GM18526 (cell line): ENCODE results near the gene MYO1C.

ENCODE experiments used
- POLR2A ChIP-seq: IDR thresholded peaks from 3 replicates; pipeline ENCODE4 v1.6.1; 2011; ENCODE audit not compliant: insufficient read length; ENCODE audit errors: extremely low read depth

MYO1C gene

GRCh38 chr17:1462164-1463112 is 30.0 kb downstream of the MYO1C start:
- no peak for TF ChIP-seq POLR2A

DNA sequence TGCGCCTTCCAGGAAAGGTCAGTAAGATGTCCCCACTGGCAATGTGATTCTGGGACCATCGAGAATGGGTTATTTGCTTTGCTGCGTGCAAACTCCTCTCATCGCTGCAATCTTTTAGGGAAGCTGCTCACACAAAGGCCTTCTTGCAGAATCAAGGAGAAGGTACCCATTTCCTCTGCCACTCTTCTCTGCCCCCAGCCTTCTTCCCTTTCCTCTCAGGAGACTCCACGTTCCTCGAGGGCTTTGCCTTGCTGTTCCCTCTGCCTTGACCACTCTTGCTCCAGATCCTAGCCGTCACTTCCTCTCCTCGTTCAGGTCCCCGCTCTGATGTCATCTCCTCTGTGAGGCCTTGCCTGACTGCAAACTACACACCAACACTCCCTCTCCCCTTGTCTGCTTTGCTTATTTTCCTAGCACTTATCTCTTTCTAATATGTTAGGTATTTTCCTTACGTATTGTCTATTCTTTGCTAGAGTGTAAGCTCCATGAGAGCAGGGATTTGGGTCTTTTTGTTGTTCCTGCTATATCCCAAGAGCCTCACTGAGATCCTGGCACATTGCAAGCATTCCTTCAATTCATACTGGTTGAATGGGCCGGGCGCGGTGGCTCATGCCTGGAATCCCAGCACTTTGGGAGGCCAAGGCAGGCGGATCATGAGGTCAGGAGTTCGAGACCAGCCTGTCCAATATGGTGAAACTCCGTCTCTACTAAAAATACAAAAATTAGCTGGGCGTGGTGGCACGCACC is 31.1 kb downstream of the MYO1C start:
- TF ChIP-seq POLR2A, result no peak

DNA sequence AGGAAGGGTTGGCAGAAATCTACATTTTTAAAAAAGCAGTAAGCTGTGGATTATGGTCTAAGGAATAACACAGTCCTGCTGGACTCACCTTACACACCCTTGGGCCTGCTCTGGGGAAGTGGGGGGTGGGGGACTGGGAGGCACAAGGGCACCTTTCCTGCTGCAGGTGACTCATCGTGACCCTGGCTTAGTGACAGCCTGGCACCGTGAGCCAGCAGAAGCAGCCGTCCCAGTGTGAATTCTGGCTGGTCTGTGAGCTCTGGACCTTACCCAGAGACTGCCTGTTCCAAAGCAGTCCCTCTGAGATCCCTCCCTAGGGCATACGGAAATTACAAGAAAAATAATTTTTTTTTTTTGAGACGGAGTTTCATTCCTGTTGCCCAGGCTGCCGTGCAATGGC is 32.3 kb downstream of the MYO1C start:
- TF ChIP-seq POLR2A, result no peak

DNA sequence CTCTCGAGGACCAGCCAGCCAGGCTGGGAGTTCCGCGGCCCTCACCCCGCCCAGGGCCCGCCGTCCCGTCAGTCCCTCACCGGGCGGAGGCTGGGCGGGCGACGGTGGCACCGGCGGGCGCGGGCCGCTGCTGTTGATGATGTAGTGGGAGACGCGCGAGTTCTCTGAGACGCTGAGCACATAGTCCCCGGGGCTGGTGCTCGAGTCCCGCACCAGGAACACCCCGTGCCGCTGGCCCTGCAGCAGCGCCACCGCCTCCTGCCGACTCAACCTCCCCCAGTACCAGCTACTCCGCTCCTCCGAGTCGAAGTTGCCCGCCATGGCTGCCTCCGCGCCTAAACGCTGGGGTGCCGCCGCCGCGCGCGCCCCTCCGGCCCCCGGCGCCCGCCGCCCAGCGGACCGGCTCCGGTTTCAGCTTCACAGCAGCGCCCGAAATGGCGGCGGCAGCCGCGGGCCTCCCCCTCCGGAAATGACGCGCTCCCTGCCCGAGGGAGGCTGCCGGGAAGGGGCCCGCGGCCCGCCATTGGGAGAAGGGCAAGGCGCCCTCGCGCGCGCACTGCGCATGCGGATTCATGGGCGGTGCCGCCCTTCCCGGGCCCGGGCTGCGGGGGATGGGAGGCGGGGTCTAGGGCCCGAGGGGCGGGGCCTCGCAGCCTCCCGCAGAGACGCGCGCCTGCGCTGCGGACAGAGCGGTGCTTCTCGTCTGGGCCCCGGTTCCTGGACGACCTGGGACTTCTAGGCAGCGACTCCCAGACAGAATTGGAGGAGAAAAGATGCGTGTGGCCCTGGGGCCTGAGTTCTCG is 36.5 kb downstream of the MYO1C start, which contains the start of gene CRK:
Gene CRK, minus strand, starts transcription at position 436 of the 803 bp plus-strand sequence. Its CDS starts 115 bp downstream, at position 321.
- TF ChIP-seq POLR2A, result peak; percentile 88

DNA sequence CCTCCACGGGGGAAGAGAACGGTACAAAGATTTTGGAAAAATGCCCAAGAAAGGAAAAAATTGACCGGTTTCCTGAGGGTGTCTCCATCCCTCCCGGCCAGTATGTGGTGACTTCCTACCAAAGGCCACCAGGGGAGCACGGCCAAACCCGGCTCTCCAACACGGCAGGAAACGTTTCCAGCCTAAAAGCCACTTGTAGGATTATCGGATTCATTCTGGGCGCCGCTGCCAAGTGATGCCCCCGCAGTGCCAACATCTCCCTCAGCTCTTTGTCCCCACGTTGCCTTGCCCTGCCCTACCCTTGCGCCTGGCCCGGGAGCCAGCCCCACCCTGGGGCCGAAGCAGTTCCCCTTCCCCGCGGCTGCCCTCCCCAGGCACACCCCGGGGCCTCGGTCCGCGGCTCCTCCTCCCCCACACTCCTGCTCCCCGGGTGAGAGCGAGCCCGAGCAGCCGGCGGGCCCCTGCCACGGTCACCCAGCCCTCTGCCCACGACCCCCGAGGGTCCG is 37.1 kb downstream of the MYO1C start:
- no peak for TF ChIP-seq POLR2A

DNA sequence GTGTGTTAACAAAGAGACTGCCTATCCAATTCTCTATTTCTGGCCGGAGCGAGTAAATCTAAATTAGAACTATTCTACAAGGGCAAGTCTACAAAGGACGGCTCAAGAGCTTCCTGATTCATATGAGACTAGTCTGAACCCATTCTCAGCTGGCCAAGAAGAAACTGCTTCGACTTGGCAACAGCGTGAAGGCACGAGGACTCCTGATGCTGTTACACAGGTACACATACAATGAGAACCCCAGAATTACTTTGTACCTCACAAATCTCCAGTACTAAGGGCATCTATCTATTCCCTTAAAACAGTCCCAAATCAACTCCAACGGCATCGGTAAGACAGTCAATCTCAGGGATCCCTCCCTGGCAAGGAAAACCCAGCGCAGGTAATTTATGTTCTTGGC is 37.9 kb downstream of the MYO1C start:
- no peak for TF ChIP-seq POLR2A

DNA sequence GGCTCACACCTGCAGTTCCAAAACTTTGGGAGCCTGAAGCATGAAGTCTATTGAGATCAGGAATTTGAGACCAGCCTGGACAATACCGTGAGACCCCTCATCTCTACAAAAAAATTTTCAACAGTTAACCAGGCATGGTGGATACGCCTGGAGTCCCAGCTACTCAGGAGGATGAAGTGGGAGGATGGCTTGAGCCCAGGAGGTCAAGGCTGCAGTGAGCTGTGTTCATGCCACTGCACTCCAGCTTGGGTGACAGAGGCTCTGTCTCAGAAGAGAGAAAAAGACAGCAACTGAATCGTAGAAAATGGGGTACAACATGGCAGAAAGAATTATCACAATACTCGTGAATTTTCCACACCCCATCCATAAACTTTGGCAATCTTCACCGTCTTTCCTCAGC is 39.6 kb downstream of the MYO1C start:
- no peak for TF ChIP-seq POLR2A

GRCh38 chr17:1449412-1449967 is 43.0 kb downstream of the MYO1C start:
- no peak for TF ChIP-seq POLR2A

DNA sequence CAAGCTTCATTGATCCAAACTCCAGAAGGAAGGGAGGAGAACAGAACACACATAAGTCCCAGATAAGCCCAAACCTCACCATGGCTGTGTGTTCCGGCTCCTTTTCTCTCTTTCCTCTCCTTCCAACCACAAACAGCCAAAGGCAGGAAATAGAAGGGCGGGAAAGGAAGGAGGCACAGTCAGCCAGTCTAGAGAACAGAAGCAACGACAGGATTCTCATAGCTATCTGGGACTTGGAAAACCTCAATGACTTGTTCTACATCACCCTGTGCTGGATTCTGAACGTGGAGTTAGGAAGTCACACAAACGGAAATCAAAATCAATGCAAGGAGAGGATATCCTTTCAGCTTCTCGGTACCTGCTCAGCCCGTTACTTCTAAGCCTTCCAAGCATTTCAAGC is 45.4 kb downstream of the MYO1C start:
- TF ChIP-seq POLR2A, result no peak

DNA sequence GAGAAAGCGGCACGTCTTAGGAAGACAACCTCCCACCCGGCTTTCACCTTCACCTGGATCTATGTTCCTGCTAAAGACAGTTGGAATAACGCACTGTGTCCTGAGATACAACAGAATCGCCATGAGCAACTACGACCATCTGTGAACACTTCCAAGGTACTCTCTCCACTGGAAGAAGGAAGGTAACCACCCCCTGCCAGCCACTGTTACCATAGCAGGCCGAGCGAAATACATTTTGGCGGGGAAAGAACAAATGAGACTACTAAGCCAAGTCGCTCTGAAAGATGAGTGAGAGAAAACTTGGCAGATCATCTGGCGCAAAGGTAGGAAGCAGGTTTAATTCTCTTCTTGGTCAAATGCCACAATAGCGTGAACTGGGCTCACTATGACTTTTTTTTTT is 46.3 kb downstream of the MYO1C start:
- no peak for TF ChIP-seq POLR2A

GRCh38 chr17:1442187-1442586 is 50.3 kb downstream of the MYO1C start:
- TF ChIP-seq POLR2A, result no peak

GRCh38 chr17:1440921-1441320 is 51.6 kb downstream of the MYO1C start:
- TF ChIP-seq POLR2A, result no peak

DNA sequence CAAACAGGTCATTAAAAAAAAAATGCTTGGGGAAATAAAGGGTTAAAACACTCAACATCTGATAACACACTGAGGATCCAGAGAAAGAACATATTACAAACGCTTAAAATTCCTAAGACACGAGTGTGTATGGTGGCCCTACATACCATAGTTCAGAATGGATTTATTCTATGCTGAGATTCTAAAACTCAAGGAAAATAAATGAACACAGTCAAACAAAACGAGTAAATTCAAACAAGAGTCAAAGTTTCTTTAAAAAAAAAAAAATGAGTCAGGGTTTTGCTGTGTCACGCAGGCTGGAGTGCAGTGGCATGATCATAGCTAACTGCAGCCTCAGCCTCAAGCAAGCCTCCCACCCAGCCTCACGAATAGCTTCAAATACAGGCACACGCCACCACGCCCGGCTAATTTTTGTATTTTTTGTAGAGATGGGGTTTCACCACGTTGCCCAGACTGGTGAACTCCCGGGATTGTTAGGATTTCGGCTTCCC is 53.8 kb downstream of the MYO1C start:
- TF ChIP-seq POLR2A, result no peak

- TF ChIP-seq POLR2A, result no peak
Measured at GRCh38 chr17:1435326-1435725, 57.2 kb downstream of the MYO1C start.

- TF ChIP-seq POLR2A, result no peak
Measured at GRCh38 chr17:1434150-1434549, 58.3 kb downstream of the MYO1C start.
